CD8-positive, alpha-beta memory T cell (primary cell): ENCODE results near the gene DGCR8. TPM values are rescaled to one million over a fixed set of nuclear protein-coding genes. Genes with fewer than 3 reads are reported as not detected.

Source experiments
- CTCF ChIA-PET: fragments of 350-600 bp; sonication (Branson Sonifier 250); formaldehyde crosslinking; loops from one replicate; lab custom pipeline; 2021; ENCODE audit warnings: antibody characterized with exemption; lab: Charles Lee
- POLR2A ChIA-PET: fragments of 350-600 bp; sonication (Branson Sonifier 250); formaldehyde crosslinking; loops from one replicate; lab custom pipeline; 2021; ENCODE audit warnings: antibody characterized with exemption; lab: Charles Lee
- DNase-seq, 5 donors: peaks; one replicate each; pipeline versions ENCODE4 v3.0.0 to v3.0.0-alpha.2; 2020 to 2022; ENCODE audit warnings: mixed read lengths in 1 of 5
- H3K27ac ChIP-seq: one replicate; pipeline ENCODE4 v1.7.0; 2013; ENCODE audit warnings: low read depth, mild to moderate bottlenecking, low read length, moderate library complexity
- H3K27me3 ChIP-seq: 2 replicates; pipeline ENCODE4 v1.7.0; 2013; ENCODE audit warnings: low read length, mild to moderate bottlenecking; ENCODE audit not compliant: insufficient read depth, poor library complexity, severe bottlenecking
- H3K36me3 ChIP-seq: 2 replicates; pipeline ENCODE4 v1.7.0; 2013; ENCODE audit warnings: mild to moderate bottlenecking, low read length, moderate library complexity; ENCODE audit not compliant: insufficient read depth
- H3K4me1 ChIP-seq: 2 replicates; pipeline ENCODE4 v1.7.0; 2013; ENCODE audit warnings: mild to moderate bottlenecking, low read length, moderate library complexity; ENCODE audit not compliant: insufficient read depth
- H3K4me3 ChIP-seq: 2 replicates; pipeline ENCODE4 v1.7.0; 2013; ENCODE audit warnings: mild to moderate bottlenecking, low read length
- H3K9me3 ChIP-seq: 2 replicates; pipeline ENCODE4 v1.7.0; 2013; ENCODE audit warnings: mild to moderate bottlenecking, low read length
- H3K27ac Mint-ChIP-seq, 8 donors: one replicate each; pipeline ENCODE4 v1.8.0; 2020 to 2021; ENCODE audit warnings: mixed read lengths in 8 of 8, mild to moderate bottlenecking in 6 of 8, inconsistent platforms in 3 of 8, moderate library complexity in 3 of 8
- H3K27me3 Mint-ChIP-seq, 2 donors: one replicate each; pipeline ENCODE4 v1.8.0; 2020 to 2021; ENCODE audit warnings: mixed read lengths in 2 of 2, mild to moderate bottlenecking in 1 of 2, moderate library complexity in 1 of 2
- H3K36me3 Mint-ChIP-seq, 3 donors: one replicate each; pipeline ENCODE4 v1.8.0; 2020 to 2021; ENCODE audit warnings: mixed read lengths in 3 of 3, inconsistent platforms in 1 of 3, mild to moderate bottlenecking in 1 of 3
- H3K4me1 Mint-ChIP-seq, 3 donors: one replicate each; pipeline ENCODE4 v1.8.0; 2020 to 2021; ENCODE audit warnings: mixed read lengths in 3 of 3, inconsistent platforms in 1 of 3, mild to moderate bottlenecking in 1 of 3
- H3K4me3 Mint-ChIP-seq, 7 donors: one replicate each; pipeline ENCODE4 v1.8.0; 2020 to 2021; ENCODE audit warnings: mixed read lengths in 7 of 7, mild to moderate bottlenecking in 6 of 7, moderate library complexity in 4 of 7, inconsistent platforms in 2 of 7
- H3K9me3 Mint-ChIP-seq, 5 donors: one replicate each; pipeline ENCODE4 v1.8.0; 2020 to 2022; ENCODE audit warnings: mixed read lengths in 5 of 5, mild to moderate bottlenecking in 3 of 5, moderate library complexity in 2 of 5, inconsistent platforms in 1 of 5
- polyA plus RNA-seq: library from polyadenylated mRNA; unstranded; fragments of 300-500 nt; fragmentation: Illumina TruSeq; gene quantifications from one replicate; pipeline ENCODE4 v1.2.3, GENCODE V29; 2021
- total RNA-seq, 2 experiments: library from RNA; stranded (reverse); gene quantifications; one replicate each; pipeline ENCODE4 v1.2.3, GENCODE V29; 2021

Gene DGCR8
- total and polyA plus RNA-seq, 3 experiments from 2014 or later, result 10.6 to 73.8 (median 68.6) TPM

GRCh38 chr22:20116376-20116950 is 36.4 kb downstream of the DGCR8 start:
- Mint-ChIP-seq H3K36me3 (peaks cover 0 to 63% (median 2%) of the 10 kb centered on the region in 3 donors), H3K4me3 (peak overlapping the region; percentile 85 to 96 (median 89)), H3K4me1 (peaks cover 24 to 59% (median 32%) of the 10 kb centered on the region in 3 donors), H3K27ac (peak overlapping the region in 7 of 8 donors; percentile 86 to 98 (median 92)), H3K27me3 (no peaks in the 10 kb centered on the region), H3K9me3 (no peaks in the 10 kb centered on the region)
- Histone ChIP-seq H3K4me1 (peaks cover 36% of the 10 kb centered on the region), H3K27me3 (no peaks in the 10 kb centered on the region), H3K4me3 (peak overlapping the region; percentile 86), H3K27ac (peak overlapping the region; percentile 95), H3K36me3 (peaks cover 54% of the 10 kb centered on the region), H3K9me3 (no peaks in the 10 kb centered on the region)
- DNase-seq, result no peak
- POLR2A ChIA-PET, result interaction anchor here (0.6 to 1.3 kb wide), 5 partner anchors 8 to 886 kb away, joined by 3 to 6 read pairs (median 5); partner anchors contain the start of gene THAP7
- CTCF ChIA-PET, result interaction anchor here (1.1 to 1.3 kb wide), 2 partner anchors 13 to 38 kb away, joined by 3 read pairs; no protein-coding TSS in a partner anchor

- H3K4me1 ChIP-seq, result peaks cover 36% of the 10 kb centered on the region
- H3K27ac ChIP-seq, result peak within 1 kb of the TSS; percentile 95
- H3K36me3 Mint-ChIP-seq, result peaks cover 0 to 64% (median 2%) of the 10 kb centered on the region in 3 donors
Measured at GRCh38 chr22:20116951-20117632, 37.1 kb downstream of the DGCR8 start, which contains the start of gene TRMT2A. TRMT2A (minus strand) TSS chr22:20117226; CDS start chr22:20116906, 320 bp downstream.

GRCh38 chr22:20117633-20118299 is 37.7 kb downstream of the DGCR8 start:
- Histone ChIP-seq H3K4me3 (peak overlapping the region; percentile 79), H3K36me3 (peaks cover 52% of the 10 kb centered on the region), H3K27ac (peak overlapping the region; percentile 95), H3K27me3 (no peaks in the 10 kb centered on the region), H3K9me3 (no peaks in the 10 kb centered on the region), H3K4me1 (peaks cover 36% of the 10 kb centered on the region)
- Mint-ChIP-seq H3K4me1 (peaks cover 35 to 63% (median 36%) of the 10 kb centered on the region in 3 donors), H3K36me3 (peaks cover 0 to 64% (median 2%) of the 10 kb centered on the region in 3 donors), H3K9me3 (no peaks in the 10 kb centered on the region), H3K27ac (peak overlapping the region; percentile 71 to 98 (median 85)), H3K4me3 (peak overlapping the region; percentile 81 to 94 (median 87)), H3K27me3 (no peaks in the 10 kb centered on the region)
- CTCF ChIA-PET, result interaction anchor here (0.9 to 1.5 kb wide), 2 partner anchors 12 to 36 kb away, joined by 3 to 5 read pairs; no protein-coding TSS in a partner anchor
- DNase-seq, result peak; percentile 41 to 73 (median 53)
- POLR2A ChIA-PET, result interaction anchor here (0.7 to 1.3 kb wide), 7 partner anchors 9 to 884 kb away, joined by 3 to 6 read pairs (median 5); partner anchors contain the start of genes TANGO2 and THAP7

More at GRCh38 chr22:20116951-20117632, 37.1 kb downstream of the DGCR8 start, which contains the start of gene TRMT2A:
- no peaks in the 10 kb centered on the region for H3K27me3 Mint-ChIP-seq
- peaks cover 29 to 59% (median 31%) of the 10 kb centered on the region in 3 donors for H3K4me1 Mint-ChIP-seq
- H3K27me3 ChIP-seq, result no peaks in the 10 kb centered on the region
- H3K4me3 Mint-ChIP-seq, result peak within 1 kb of the TSS; percentile 85 to 96 (median 91)
- peak within 1 kb of the TSS; percentile 86 for H3K4me3 ChIP-seq
- H3K9me3 ChIP-seq, result no peaks in the 10 kb centered on the region
- H3K9me3 Mint-ChIP-seq, result no peaks in the 10 kb centered on the region
- peak; percentile 93 to 97 (median 96) for DNase-seq
- peaks cover 56% of the 10 kb centered on the region for H3K36me3 ChIP-seq
- CTCF ChIA-PET, result interaction anchor here (0.9 to 1.3 kb wide), 2 partner anchors 12 to 36 kb away, joined by 3 read pairs; no protein-coding TSS in a partner anchor
- POLR2A ChIA-PET, result interaction anchor here (0.6 to 1.3 kb wide), 9 partner anchors 8 to 885 kb away, joined by 3 to 6 read pairs (median 5); partner anchors contain the start of genes TANGO2 and THAP7
- H3K27ac Mint-ChIP-seq, result peak within 1 kb of the TSS; percentile 86 to 98 (median 92)

DNA sequence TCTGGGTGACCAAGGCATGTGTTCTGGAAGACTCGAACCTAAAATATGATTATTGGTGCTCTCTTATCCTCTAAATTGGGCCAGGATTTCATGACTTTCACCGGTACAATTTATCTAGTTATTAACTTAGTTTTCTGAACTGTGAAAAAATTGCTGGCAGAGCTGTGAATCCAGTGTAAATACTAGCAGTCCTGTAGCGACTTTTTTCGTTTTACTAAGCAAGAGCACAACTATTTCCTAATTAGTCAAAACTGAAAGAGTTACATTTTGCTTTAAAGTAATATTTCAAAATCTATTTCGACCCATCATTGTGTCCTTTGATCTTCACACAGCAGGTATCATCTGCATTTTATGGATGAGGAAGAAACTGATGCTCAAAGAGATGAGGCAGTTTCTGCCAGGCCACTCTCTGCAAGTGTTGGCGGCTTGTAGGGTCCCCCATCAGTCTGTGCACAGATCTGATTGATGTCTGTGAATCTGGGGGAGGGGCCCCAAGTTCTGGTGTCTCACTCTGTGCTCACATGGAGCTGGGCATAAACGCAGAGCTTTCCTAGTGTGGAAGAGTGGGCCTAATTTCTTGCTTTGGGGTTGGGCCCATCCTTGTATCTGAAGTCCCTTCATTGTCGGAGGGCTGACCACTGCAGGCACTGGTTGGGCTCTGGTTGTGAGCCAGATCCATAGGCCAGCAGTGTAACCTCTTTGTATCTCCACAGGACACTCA is 38.4 kb downstream of the DGCR8 start:
- Mint-ChIP-seq H3K27me3 (no peaks in the 10 kb centered on the region), H3K4me1 (peaks cover 36 to 65% (median 38%) of the 10 kb centered on the region in 3 donors), H3K4me3 (peak overlapping the region; percentile 75 to 94 (median 84)), H3K9me3 (no peaks in the 10 kb centered on the region), H3K36me3 (peaks cover 0 to 59% (median 2%) of the 10 kb centered on the region in 3 donors), H3K27ac (peak overlapping the region; percentile 71 to 98 (median 85))
- Histone ChIP-seq H3K4me1 (peaks cover 36% of the 10 kb centered on the region), H3K4me3 (peak overlapping the region; percentile 79), H3K36me3 (peaks cover 50% of the 10 kb centered on the region), H3K27me3 (no peaks in the 10 kb centered on the region), H3K27ac (peak overlapping the region; percentile 95), H3K9me3 (no peaks in the 10 kb centered on the region)
- ChIA-PET CTCF (interaction anchor here (1.5 kb wide), 1 partner anchor 11 kb away, joined by 5 read pairs; no protein-coding TSS in a partner anchor), POLR2A (no interaction called here)
- DNase-seq, result peak in 1 of 5 donors; percentile 21

GRCh38 chr22:20121856-20122415 is 41.9 kb downstream of the DGCR8 start:
- Histone ChIP-seq H3K4me3 (no peak overlapping the region), H3K27ac (no peak overlapping the region), H3K9me3 (no peaks in the 10 kb centered on the region), H3K36me3 (peaks cover 49% of the 10 kb centered on the region), H3K27me3 (no peaks in the 10 kb centered on the region), H3K4me1 (peaks cover 22% of the 10 kb centered on the region)
- Mint-ChIP-seq H3K4me1 (peaks cover 31 to 53% (median 34%) of the 10 kb centered on the region in 3 donors), H3K36me3 (peaks cover 0 to 64% (median under 1%) of the 10 kb centered on the region in 3 donors), H3K27me3 (no peaks in the 10 kb centered on the region), H3K4me3 (peak overlapping the region in 1 of 7 donors; percentile 34), H3K27ac (peak overlapping the region in 5 of 8 donors; percentile 4 to 68 (median 36)), H3K9me3 (no peaks in the 10 kb centered on the region)
- POLR2A ChIA-PET, result interaction anchor here (1.6 kb wide), 1 partner anchor 21 kb away, joined by 3 read pairs; no protein-coding TSS in a partner anchor
- DNase-seq, result no peak
- CTCF ChIA-PET, result no interaction called here

DNA sequence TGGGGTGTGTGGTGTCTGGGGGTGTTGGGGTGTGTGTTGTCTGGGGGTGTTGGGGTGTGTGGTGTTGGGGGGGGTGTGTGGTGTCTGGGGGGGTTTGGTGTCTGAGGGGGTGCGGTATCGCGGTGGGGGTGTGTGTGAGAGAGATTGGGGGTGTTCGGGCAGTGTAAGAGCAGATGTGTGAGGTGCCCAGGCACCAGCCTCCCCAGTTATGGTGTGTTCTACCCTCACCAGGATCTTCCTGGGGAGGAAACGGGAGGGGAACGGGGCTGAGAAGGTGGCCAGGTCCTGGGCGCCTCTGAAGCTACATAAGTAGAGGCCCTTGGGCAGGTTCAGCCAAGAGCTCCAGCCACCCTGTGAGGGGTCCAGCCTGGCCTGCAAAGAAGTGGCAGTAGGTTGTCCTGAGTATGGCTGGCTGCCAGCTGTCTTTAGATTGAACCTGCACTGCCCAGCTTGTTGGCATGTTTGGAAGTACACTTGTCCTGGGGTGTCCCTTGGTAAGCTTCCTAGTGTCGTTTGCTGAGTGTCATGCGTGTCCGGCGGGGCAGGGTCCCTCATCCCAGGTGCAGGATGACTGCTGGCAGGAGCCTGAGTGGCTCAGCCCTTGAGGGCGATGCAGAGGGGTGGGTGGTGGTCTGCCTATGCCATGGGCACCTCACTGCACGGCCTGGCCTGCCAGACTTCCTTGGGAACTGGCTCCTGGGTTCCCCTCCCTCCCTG is 43.5 kb downstream of the DGCR8 start:
- DNase-seq, result peak in 1 of 5 donors; percentile 26
- peaks cover 25 to 41% (median 27%) of the 10 kb centered on the region in 3 donors for H3K4me1 Mint-ChIP-seq
- POLR2A ChIA-PET, result no interaction called here
- H3K27me3 Mint-ChIP-seq, result no peaks in the 10 kb centered on the region
- Histone ChIP-seq H3K36me3 (peaks cover 49% of the 10 kb centered on the region), H3K4me3 (no peak overlapping the region), H3K4me1 (peaks cover 16% of the 10 kb centered on the region), H3K27ac (no peak overlapping the region), H3K9me3 (no peaks in the 10 kb centered on the region), H3K27me3 (no peaks in the 10 kb centered on the region)
- CTCF ChIA-PET, result interaction anchor here (1.1 to 1.5 kb wide), 2 partner anchors 13 to 22 kb away, joined by 3 read pairs; no protein-coding TSS in a partner anchor
- H3K4me3 Mint-ChIP-seq, result peak overlapping the region in 2 of 7 donors; percentile 14 to 74
- H3K9me3 Mint-ChIP-seq, result no peaks in the 10 kb centered on the region
- peak overlapping the region in 6 of 8 donors; percentile 34 to 94 (median 72) for H3K27ac Mint-ChIP-seq
- peaks cover 0 to 71% (median 2%) of the 10 kb centered on the region in 3 donors for H3K36me3 Mint-ChIP-seq
